OCI-LY7 (cell line): ENCODE results near the gene ZNF506.

Experiments used
- CTCF ChIP-seq: fragments of 200-600 bp; sonication (generic); conservative IDR thresholded peaks from 2 replicates; pipeline ENCODE4 v1.5.1; 2014; ENCODE audit warnings: mild to moderate bottlenecking, antibody characterized with exemption, low read length, moderate library complexity, mixed read lengths
- EZH2phosphoT487 ChIP-seq: fragments of 200-600 bp; sonication (generic); IDR thresholded peaks from 2 replicates; pipeline ENCODE4 v1.6.1; 2018; ENCODE audit warnings: low read depth, borderline replicate concordance, mild to moderate bottlenecking, mixed run types, antibody characterized with exemption, low read length, moderate library complexity, mixed read lengths

- TF ChIP-seq CTCF (no peak), EZH2phosphoT487 (no peak)
Observed at GRCh38 chr19:19749908-19750841, 71.4 kb downstream of the ZNF506 start.
